Breast epithelium (tissue), 4 donors: ENCODE data around the gene NGB. TPM values are rescaled to one million over a fixed set of nuclear protein-coding genes. Genes with fewer than 3 reads are reported as not detected.

ENCODE experiments used
- DNase-seq, 2 donors: peaks; one replicate each; pipeline ENCODE4 v3.0.0-alpha.2; 2019; ENCODE audit warnings: low spot score in 2 of 2
- H3K27ac ChIP-seq, 2 donors: fragments of 200-600 bp; sonication (generic) in 1 of 2; one replicate each; pipeline ENCODE4 v1.5.1; 2016 to 2019; ENCODE audit warnings: mild to moderate bottlenecking in 1 of 2
- H3K27me3 ChIP-seq, 2 donors: fragments of 200-600 bp; sonication (generic) in 1 of 2; one replicate each; pipeline versions ENCODE4 v1.5.1 to v1.6.0; 2017 to 2019; ENCODE audit warnings: control low read depth in 1 of 2, mild to moderate bottlenecking in 1 of 2
- H3K36me3 ChIP-seq: fragments of 200-600 bp; one replicate; pipeline ENCODE4 v1.5.1; 2019
- H3K4me1 ChIP-seq, 2 donors: fragments of 200-600 bp; sonication (generic); one replicate each; pipeline ENCODE4 v1.5.1; 2016 to 2019; ENCODE audit warnings: control low read depth in 1 of 2
- H3K4me3 ChIP-seq, 3 donors: fragments of 200-600 bp; sonication (generic); 1 replicate in 2 of 3; 2 replicates in 1 of 3; pipeline ENCODE4 v1.5.1; 2016 to 2019; ENCODE audit warnings: mild to moderate bottlenecking in 3 of 3, moderate library complexity in 2 of 3
- H3K9me3 ChIP-seq, 2 donors: fragments of 200-600 bp; sonication (generic) in 1 of 2; one replicate each; pipeline ENCODE4 v1.5.1; 2016 to 2019; ENCODE audit warnings: control low read depth in 1 of 2
- POLR2A ChIP-seq: fragments of 450-650 bp; IDR thresholded peaks from one replicate; pipeline ENCODE4 v1.6.1; 2016; ENCODE audit warnings: antibody characterized with exemption, mild to moderate bottlenecking, moderate library complexity
- POLR2AphosphoS5 ChIP-seq, 3 donors: sonication (generic); formaldehyde crosslinking; IDR thresholded peaks; one replicate each; pipeline ENCODE4 v1.6.1; 2017; ENCODE audit warnings: antibody characterized with exemption in 3 of 3
- intact Hi-C: fragments of 100-400 bp; cut with DNase I; formaldehyde crosslinking; loops from one replicate; pipeline ENCODE4 v1.15.1; 2023; ENCODE audit warnings: low total_unique reads
- total RNA-seq, 3 donors: library from RNA; depleted of rRNA; stranded (reverse); fragments of >200 nt; gene quantifications; one replicate each; pipeline ENCODE4 v1.1.0, GENCODE V29; 2016
- TF ChIP-seq, protein P1 (sequence below), 3 donors: fragments of 450-650 bp; IDR thresholded peaks; one replicate each; pipeline ENCODE4 v1.5.1; 2016 to 2017; ENCODE audit warnings: antibody characterized with exemption in 3 of 3, mild to moderate bottlenecking in 3 of 3, moderate library complexity in 3 of 3

The NGB gene
- total RNA-seq, 3 donors from 2014 or later = not detected

DNA sequence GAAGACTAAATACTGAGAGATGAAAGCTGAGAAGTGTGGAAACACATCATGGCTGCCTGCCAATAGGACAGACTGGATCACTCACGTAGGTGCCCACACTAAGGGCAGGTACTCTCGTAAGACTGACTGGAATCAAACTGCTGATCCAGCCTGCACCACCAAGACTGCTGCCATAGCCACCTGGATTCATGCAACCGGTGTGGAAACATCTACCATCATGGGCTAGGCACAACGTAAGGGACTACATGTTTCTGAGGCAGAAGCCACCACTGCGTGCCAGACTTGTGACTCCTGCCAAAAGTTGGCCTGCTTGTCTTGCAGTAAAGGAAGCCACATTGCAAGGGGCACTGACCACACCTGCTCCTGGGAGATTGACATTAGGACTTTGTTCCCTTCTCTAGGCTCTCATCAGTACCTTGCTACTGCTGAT lies 45.9 kb upstream of the NGB start:
- DNase-seq = peak in 1 of 2 donors; percentile 54
- H3K9me3 ChIP-seq = no peaks in the 10 kb centered on the region
- H3K4me1 ChIP-seq = peaks cover 16 to 32% of the 10 kb centered on the region in 2 donors
- no peaks in the 10 kb centered on the region for H3K27me3 ChIP-seq
- TF ChIP-seq, protein P1, sequence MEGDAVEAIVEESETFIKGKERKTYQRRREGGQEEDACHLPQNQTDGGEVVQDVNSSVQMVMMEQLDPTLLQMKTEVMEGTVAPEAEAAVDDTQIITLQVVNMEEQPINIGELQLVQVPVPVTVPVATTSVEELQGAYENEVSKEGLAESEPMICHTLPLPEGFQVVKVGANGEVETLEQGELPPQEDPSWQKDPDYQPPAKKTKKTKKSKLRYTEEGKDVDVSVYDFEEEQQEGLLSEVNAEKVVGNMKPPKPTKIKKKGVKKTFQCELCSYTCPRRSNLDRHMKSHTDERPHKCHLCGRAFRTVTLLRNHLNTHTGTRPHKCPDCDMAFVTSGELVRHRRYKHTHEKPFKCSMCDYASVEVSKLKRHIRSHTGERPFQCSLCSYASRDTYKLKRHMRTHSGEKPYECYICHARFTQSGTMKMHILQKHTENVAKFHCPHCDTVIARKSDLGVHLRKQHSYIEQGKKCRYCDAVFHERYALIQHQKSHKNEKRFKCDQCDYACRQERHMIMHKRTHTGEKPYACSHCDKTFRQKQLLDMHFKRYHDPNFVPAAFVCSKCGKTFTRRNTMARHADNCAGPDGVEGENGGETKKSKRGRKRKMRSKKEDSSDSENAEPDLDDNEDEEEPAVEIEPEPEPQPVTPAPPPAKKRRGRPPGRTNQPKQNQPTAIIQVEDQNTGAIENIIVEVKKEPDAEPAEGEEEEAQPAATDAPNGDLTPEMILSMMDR (IDR thresholded peaks at IDR 0.05) = no peak
- TF ChIP-seq POLR2A (no peak), POLR2AphosphoS5 (IDR thresholded peaks at IDR 0.05) (no peak)
- peak overlapping the region; percentile 83 for H3K27ac ChIP-seq
- no peaks in the 10 kb centered on the region for H3K36me3 ChIP-seq
- no peak overlapping the region for H3K4me3 ChIP-seq
- intact Hi-C loops = no loop called here

DNA sequence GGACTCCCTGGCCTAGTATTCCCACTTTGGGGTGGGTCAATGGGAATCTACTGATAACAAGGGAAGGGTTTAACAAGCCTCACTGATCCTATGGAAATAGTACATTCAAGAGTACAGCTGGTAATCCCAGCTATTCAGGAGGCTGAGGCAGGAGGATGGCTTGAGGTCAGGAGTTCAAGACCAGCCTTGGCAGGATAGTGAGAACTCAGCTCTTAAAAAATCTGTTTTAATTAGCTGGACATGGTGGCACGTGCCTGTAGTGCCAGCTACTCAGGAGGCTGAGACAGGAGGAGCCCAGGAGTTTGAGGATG lies 45.1 kb upstream of the NGB start:
- TF ChIP-seq POLR2AphosphoS5 (IDR thresholded peaks at IDR 0.05) (no peak), POLR2A (no peak)
- TF ChIP-seq, protein P1 (IDR thresholded peaks at IDR 0.05) = no peak

DNA sequence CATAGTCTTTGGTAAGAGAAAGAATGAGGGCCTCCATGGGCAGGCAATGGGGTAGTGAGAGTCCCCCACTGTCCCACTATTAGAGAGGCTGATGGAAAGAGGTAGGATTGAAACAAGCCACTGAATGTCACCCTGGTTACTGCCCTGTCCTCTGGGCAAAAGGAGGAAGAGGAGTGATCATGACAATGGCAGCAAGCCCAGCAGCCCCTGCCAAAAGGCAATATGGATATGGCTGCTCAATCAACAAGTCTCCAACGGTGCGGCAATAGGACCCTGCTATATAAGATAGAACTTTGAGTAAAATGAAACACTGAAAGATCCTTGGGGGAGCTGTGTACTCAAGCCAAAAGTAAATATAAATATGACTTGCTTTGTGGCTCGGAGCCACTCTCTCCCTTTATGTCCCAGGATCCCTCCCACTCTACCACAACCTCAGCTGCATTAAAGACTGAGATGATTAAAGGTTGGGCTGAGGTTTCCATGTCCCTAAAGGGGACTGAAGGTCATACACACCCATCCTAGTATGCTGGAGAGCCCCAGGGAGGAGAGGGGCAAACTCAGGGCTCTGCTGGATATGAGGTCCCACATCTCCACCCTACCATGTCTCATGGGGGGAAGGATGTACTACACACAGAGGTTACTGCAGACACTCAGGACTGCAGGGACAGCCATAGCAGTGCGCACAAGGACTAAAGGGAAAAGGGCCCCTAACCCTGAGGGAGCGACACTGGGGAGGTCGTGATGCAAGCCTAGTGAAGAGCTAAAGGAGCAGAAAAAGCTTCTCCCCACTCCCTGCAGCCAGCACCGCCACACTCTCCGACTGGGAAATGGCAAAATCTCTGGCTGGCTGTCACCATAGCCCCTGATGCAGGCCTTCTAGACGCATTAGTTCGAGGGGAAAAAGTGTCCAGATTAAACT lies 43.8 kb upstream of the NGB start:
- peaks cover 16 to 29% of the 10 kb centered on the region in 2 donors for H3K4me1 ChIP-seq
- peak overlapping the region; percentile 83 to 85 for H3K27ac ChIP-seq
- H3K4me3 ChIP-seq = no peak overlapping the region
- H3K27me3 ChIP-seq = no peaks in the 10 kb centered on the region
- intact Hi-C loops = no loop called here
- DNase-seq = no peak
- no peaks in the 10 kb centered on the region for H3K9me3 ChIP-seq
- TF ChIP-seq POLR2A = no peak
- no peak for TF ChIP-seq POLR2AphosphoS5 (IDR thresholded peaks at IDR 0.05)
- TF ChIP-seq, protein P1 (IDR thresholded peaks at IDR 0.05) = no peak
- H3K36me3 ChIP-seq = no peaks in the 10 kb centered on the region

More for the DNA sequence above, 45.1 kb upstream of the NGB start:
- H3K9me3 ChIP-seq = no peaks in the 10 kb centered on the region
- peak overlapping the region; percentile 83 to 85 for H3K27ac ChIP-seq
- no peak overlapping the region for H3K4me3 ChIP-seq
- no peaks in the 10 kb centered on the region for H3K27me3 ChIP-seq
- no peak for DNase-seq
- intact Hi-C loops = no loop called here
- peaks cover 16 to 32% of the 10 kb centered on the region in 2 donors for H3K4me1 ChIP-seq
- no peaks in the 10 kb centered on the region for H3K36me3 ChIP-seq

DNA sequence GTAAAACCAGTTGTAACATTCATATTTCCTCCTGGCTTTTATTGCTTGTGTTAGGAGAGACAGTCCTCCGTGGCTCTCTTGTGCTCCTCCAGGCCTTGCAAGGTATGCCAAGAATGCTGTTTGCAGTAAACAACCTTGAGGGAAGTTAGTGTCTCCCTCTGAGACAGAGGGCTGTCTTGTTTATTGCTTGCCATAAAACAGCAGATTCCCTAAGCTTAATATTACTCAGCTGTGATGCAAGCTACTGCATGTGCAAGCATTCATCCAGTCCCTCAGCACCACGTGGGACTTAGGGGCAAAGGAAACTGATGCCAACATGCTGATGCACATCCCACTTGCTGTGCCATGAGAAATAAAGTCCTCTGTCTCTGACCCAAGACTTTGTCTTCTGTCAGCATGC lies 43.0 kb upstream of the NGB start:
- H3K9me3 ChIP-seq = no peaks in the 10 kb centered on the region
- TF ChIP-seq POLR2A (no peak), POLR2AphosphoS5 (IDR thresholded peaks at IDR 0.05) (no peak)
- TF ChIP-seq, protein P1 (IDR thresholded peaks at IDR 0.05) = no peak
- peak in 1 of 2 donors; percentile 47 for DNase-seq
- H3K4me1 ChIP-seq = peaks cover 10 to 21% of the 10 kb centered on the region in 2 donors
- no peaks in the 10 kb centered on the region for H3K27me3 ChIP-seq
- H3K36me3 ChIP-seq = no peaks in the 10 kb centered on the region
- H3K27ac ChIP-seq = peak overlapping the region; percentile 83 to 85
- no peak overlapping the region for H3K4me3 ChIP-seq
- intact Hi-C loops = no loop called here

DNA sequence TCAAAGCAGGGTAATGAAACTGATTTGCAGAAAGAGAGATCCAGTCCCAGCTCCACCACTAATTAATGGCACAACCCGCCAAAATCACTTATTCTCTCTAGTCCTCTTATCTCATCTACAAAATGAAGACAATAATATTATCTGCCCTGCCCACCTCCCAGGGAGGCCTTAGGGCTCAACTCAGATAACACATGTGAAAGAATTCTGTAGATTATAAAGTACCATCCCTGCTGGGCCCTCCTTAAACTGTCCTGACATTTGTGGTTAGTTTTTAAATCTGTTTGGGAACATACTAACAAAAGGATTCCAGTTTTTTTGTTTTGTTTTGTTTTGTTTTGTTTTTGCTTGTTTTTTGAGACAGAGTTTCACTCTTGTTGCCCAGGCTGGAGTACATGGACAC lies 42.4 kb upstream of the NGB start:
- no peak for DNase-seq
- intact Hi-C loops = no loop called here
- Histone ChIP-seq H3K4me1 (peaks cover 10 to 19% of the 10 kb centered on the region in 2 donors), H3K27ac (peak overlapping the region; percentile 83 to 85), H3K9me3 (no peaks in the 10 kb centered on the region), H3K4me3 (no peak overlapping the region), H3K27me3 (no peaks in the 10 kb centered on the region), H3K36me3 (no peaks in the 10 kb centered on the region)
- TF ChIP-seq POLR2A (no peak), POLR2AphosphoS5 (IDR thresholded peaks at IDR 0.05) (no peak)
- TF ChIP-seq, protein P1 (IDR thresholded peaks at IDR 0.05) = no peak
